Motor neuron (in vitro differentiated cells): ENCODE data around the gene CYTL1. TPM values are rescaled to one million over a fixed set of nuclear protein-coding genes. Genes with fewer than 3 reads are reported as not detected.
"Not testable (repeated sequence)": the region's sequence is repeated elsewhere in the genome, so short reads cannot be mapped to it uniquely, and the experiment has no call there.

Experiments
- ATAC-seq, 8 experiments: fragments of 200-7000 bp; cut with Tn5 transposase; replicated peaks in 6 of 8; 2 replicates each; pipeline ENCODE4 v1.8.0; 2021; ENCODE audit warnings: mild to moderate bottlenecking in 8 of 8, moderate library complexity in 8 of 8
- H3K27ac ChIP-seq, 2 donors: fragments of 250-450 bp; sonication (Bioruptor Pico); 2 replicates each; pipeline ENCODE4 v1.9.0; 2021; ENCODE audit warnings: antibody characterized with exemption in 2 of 2, mild to moderate bottlenecking in 2 of 2, moderate library complexity in 1 of 2
- H3K4me1 ChIP-seq, 2 donors: fragments of 250-450 bp; sonication (Bioruptor Pico); replicated peaks in 1 of 2; 2 replicates each; pipeline ENCODE4 v1.6.1; 2021; ENCODE audit warnings: antibody characterized with exemption in 2 of 2, mild to moderate bottlenecking in 2 of 2, moderate library complexity in 1 of 2
- H3K4me3 ChIP-seq, 5 donors: fragments of 250-450 bp; sonication (Bioruptor Pico); 2 replicates each; pipeline ENCODE4 v1.9.0; 2021; ENCODE audit warnings: antibody characterized with exemption in 5 of 5, mild to moderate bottlenecking in 5 of 5, moderate library complexity in 4 of 5
- WGBS, 10 experiments: fragments of 450-650 bp; shearing (Covaris generic); methylation state at CpG; one replicate each; pipeline ENCODE4 v1.0.0; 2022; 5-methylcytosine and 5-hydroxymethylcytosine counted together
- in situ Hi-C, 9 experiments: fragments of 400-800 bp; cut with MboI; loops; one replicate each; pipeline ENCODE4 v1.15.0; 2021; ENCODE audit warnings: low sequenced_read_pairs in 9 of 9, low pct_unique_long_range_greater_than_20kb in 2 of 9; ENCODE audit not compliant: unreplicated experiment in 9 of 9
- total RNA-seq, 8 experiments: library from RNA; unstranded; fragments of 300-600 nt; gene quantifications; 2 replicates each; pipeline versions ENCODE4 v1.2.3 to v1.2.4, GENCODE V29; 2022

CYTL1 gene, protein sequence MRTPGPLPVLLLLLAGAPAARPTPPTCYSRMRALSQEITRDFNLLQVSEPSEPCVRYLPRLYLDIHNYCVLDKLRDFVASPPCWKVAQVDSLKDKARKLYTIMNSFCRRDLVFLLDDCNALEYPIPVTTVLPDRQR
- 10 to 100 TPM in 3 of 8 experiments, 1 to 10 TPM in 1, under 1 TPM in 2, not detected in 2; 0.22 to 45.2 (median 5.6) TPM for total RNA-seq

DNA sequence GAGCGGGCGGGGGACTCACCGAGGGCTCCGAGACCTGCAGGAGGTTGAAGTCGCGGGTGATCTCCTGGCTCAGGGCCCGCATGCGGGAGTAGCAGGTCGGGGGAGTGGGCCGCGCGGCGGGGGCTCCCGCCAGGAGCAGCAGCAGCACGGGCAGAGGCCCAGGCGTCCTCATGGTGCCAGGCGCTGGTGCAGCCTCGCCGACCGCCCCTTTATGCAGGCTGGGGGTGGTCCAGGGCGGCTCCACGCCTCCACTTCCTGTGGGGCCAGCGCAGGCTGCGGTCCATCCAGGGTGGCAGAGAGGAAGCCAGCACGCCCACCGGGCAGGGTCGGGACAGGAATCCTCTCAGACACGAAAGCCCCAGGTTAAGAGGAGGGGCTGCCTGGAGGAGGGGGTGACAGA is at the start of gene CYTL1:
Gene CYTL1 (minus strand): TSS at position 185 of the 400 bp plus-strand sequence. CDS start 13 bp downstream, at position 172.
- WGBS, 10 experiments = 15 to 49% (median 35%) methylated on average over 4 to 8 of the region's 28 CpGs; no CpG with 5 or more reads in 5 of the 10 experiments
- ATAC-seq = peak in 5 of 8 experiments; percentile 15 to 80 (median 21)
- Histone ChIP-seq H3K4me1 (peaks cover 0 to under 1% of the 10 kb centered on the region in 2 donors), H3K27ac (no peak within 1 kb of the TSS), H3K4me3 (no peak within 1 kb of the TSS)
- in situ Hi-C loops = no loop called here

DNA sequence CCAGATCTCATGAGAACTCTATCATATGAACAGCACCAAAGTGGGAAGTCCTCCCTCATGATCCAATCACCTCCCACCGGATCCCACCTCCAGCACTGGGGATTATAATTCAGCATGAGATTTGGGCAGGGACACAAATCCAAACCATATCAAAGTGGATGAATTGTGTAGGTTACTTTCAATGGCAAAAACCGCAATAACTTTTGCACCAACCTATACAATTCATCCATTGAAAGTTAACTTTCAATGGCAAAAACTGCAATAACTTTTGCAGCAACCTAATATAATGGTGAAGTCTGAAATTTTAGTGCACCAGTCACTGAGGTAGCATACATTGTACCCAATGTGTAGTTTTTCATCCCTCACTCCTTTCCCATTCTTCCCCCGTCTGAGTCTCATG is 48.6 kb upstream of the CYTL1 start:
- Histone ChIP-seq H3K4me1 (no peaks in the 10 kb centered on the region), H3K27ac (no peak overlapping the region), H3K4me3 (no peak overlapping the region)
- in situ Hi-C loops = loop anchor here in 4 of 9 experiments (25.0 kb wide), 2 partner anchors 319 to 719 kb away; no protein-coding TSS in a partner anchor
- no peak for ATAC-seq
- 50 to 100% (median 78%) methylated on average over 1 to 3 of the region's 3 CpGs; no CpG with 5 or more reads in 3 of the 10 experiments for whole genome bisulfite sequencing, 10 experiments

DNA sequence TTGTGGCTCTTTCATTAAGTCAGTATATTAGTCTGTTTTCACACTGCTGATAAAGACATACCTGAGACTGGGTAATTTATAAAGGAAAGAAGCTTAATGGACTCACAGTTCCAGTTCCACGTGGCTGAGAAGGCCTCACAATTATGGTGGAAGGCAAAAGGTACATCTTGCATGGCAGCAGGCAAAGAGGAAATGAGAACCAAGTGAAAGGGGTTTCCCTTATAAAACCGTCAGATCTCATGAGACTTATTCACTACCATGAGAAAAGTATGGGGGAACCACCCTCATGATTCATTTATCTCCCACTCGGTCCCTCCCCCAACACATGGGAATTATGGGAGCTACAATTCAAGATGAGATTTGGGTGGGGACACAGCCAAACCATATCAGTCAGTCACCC is 47.7 kb upstream of the CYTL1 start:
- in situ Hi-C loops = loop anchor here in 4 of 9 experiments (25.0 kb wide), 2 partner anchors 320 to 720 kb away; no protein-coding TSS in a partner anchor
- 20 to 100% (median 56%) methylated on average over 1 to 3 of the region's 3 CpGs; no CpG with 5 or more reads in 2 of the 10 experiments for WGBS, 10 experiments
- H3K4me1 ChIP-seq, H3K27ac ChIP-seq, H3K4me3 ChIP-seq, ATAC-seq: not testable (repeated sequence)

DNA sequence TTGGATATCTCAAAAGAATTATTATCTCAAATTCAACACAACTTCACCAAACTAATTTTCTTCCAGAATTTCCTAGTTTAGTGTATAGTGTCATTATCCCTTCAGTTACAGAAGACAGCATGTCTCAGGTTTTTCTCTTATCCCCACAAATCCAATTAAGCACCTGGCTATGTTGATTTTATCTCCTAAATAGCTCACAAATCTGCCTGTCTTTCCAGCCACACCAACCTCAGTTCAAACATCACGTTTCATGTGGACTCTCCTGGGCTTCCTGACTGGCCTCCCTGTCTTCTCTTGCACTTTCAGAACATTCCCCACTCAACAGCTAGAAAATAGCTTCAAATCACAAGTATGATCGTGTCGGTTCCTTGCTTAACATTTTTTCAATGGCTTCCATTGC is 46.8 kb upstream of the CYTL1 start:
- 0 to 100% (median 72%) methylated on average over 1 to 3 of the region's 3 CpGs; no CpG with 5 or more reads in 2 of the 10 experiments for WGBS, 10 experiments
- ATAC-seq = no peak
- no peaks in the 10 kb centered on the region for H3K4me1 ChIP-seq
- no peak overlapping the region for H3K4me3 ChIP-seq
- H3K27ac ChIP-seq = no peak overlapping the region
- in situ Hi-C loops = loop anchor here in 4 of 9 experiments (25.0 kb wide), 2 partner anchors 321 to 721 kb away; no protein-coding TSS in a partner anchor

DNA sequence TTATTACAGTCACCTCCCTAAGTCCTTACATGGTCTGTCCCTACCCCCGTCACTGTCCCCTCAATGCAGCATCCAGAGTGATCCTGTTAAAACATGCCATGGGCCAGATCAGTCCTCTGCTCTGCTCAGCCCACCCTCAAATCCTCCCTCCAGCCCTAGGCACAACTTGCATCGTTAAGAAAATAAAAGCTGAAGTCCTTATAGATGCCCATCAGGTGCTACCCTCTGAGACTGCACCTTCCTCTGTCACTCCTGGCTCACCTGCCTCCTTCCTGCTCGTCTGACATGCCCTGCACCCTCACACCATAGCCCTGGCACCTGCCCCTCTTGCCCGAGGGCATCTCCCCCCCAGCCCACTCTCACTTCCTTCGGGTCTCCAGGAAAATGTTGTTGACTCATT is 36.2 kb upstream of the CYTL1 start:
- 10 to 100% (median 56%) methylated on average over 1 to 4 of the region's 5 CpGs for WGBS, 10 experiments
- Histone ChIP-seq H3K4me1 (peaks cover 0 to 2% of the 10 kb centered on the region in 2 donors), H3K27ac (no peak overlapping the region), H3K4me3 (no peak overlapping the region)
- in situ Hi-C loops = loop anchor here in 4 of 9 experiments (25.0 kb wide), 2 partner anchors 332 to 732 kb away; no protein-coding TSS in a partner anchor
- no peak for ATAC-seq

DNA sequence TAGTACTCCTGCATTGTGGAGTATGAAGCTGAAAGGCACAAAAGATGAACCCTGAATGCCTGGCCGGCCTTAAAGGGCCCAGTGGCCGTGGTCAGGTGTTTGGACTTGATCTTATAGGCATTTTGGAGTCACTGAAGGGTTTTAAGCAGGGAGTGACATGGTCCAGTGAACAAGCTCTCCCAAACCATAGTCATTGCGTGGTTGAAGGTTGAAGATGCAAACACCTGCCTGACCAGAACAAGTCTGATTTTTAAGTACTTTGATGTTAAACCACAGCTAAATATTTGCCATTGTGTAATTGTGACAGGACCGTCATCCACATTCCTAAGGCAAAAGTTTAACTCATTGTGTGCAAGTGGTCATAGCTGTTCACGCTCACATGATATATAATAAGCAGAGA is 35.3 kb upstream of the CYTL1 start:
- WGBS, 10 experiments = 60 to 100% (median 88%) methylated on average over 1 to 5 of the region's 5 CpGs; no CpG with 5 or more reads in 3 of the 10 experiments

DNA sequence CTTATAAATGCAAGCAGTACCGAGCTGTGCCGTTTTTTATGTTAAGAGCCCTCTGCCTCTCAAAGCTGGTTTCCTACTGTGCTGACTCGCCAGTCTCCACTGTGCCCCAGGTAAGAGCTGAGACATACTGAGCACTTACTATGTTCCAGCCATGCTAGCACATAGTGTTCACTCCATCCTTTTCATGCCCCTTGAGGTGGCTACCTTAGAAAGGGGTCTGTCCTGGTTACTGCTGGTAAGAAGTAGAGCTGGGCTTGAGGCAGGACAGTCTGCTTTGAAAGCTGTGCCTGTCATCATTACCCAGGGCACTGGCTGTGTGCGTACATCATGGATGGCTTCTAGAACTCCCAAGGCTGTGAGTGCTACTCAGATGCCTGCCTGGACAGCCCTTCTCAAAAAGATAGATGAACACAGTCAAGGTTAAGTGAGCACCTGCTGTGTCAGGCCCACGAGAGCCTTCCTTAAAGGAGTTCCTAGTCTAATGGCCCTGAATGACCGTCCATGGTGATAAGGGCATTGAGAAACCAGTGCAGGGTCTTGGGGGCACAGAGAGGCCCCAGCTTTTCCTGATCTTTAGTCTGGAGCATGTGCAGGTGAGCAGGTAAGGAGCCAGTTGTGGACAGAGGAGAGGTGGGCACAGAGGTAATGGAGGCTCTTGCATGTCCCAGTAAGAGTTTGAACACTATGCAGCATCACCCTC is 33.6 kb upstream of the CYTL1 start:
- 8 to 100% (median 69%) methylated on average over 1 to 6 of the region's 6 CpGs; no CpG with 5 or more reads in 3 of the 10 experiments for WGBS, 10 experiments
- no peak for ATAC-seq
- H3K4me1 ChIP-seq = peaks cover 0 to 2% of the 10 kb centered on the region in 2 donors
- in situ Hi-C loops = loop anchor here in 4 of 9 experiments (25.0 kb wide), 2 partner anchors 334 to 734 kb away; no protein-coding TSS in a partner anchor
- H3K4me3 ChIP-seq = no peak overlapping the region
- H3K27ac ChIP-seq = no peak overlapping the region

More for the DNA sequence above, 35.3 kb upstream of the CYTL1 start:
- ATAC-seq = no peak
- peaks cover 0 to 2% of the 10 kb centered on the region in 2 donors for H3K4me1 ChIP-seq
- H3K4me3 ChIP-seq = no peak overlapping the region
- H3K27ac ChIP-seq = no peak overlapping the region
- in situ Hi-C loops = loop anchor here in 4 of 9 experiments (25.0 kb wide), 2 partner anchors 333 to 733 kb away; no protein-coding TSS in a partner anchor

DNA sequence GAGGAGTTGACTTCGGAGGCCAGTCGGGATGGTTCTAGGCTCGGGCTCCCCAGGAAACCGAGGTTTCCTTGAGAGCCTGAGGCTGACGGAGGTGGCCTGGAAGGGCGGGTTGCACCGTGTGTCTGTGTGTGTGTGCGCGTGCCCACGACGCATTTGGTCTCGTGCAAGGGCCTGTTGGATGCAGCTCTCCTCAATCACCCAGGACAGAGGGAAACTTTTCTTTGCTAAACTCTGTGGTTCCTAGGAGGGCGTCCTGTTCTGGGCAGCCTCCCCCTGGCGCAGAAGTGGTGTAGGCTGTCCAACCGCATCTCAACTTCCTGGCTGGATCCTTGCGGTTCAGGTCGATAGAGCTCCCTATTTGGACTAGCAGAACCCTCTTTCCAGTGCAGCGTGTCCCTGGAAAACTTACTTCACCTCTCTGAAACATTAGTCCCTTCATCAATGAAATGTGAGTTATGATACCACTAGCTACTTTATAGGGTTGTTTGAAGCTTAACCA is 33.0 kb upstream of the CYTL1 start:
- in situ Hi-C loops = loop anchor here in 4 of 9 experiments (25.0 kb wide), 2 partner anchors 335 to 735 kb away; no protein-coding TSS in a partner anchor
- peak in 4 of 8 experiments; percentile 3 to 30 (median 17) for ATAC-seq
- Histone ChIP-seq H3K4me3 (peak overlapping the region; percentile 30 to 48 (median 41)), H3K4me1 (peaks cover 0 to 2% of the 10 kb centered on the region in 2 donors), H3K27ac (no peak overlapping the region)
- WGBS, 10 experiments = 18 to 100% (median 52%) methylated on average over 1 to 7 of the region's 18 CpGs; no CpG with 5 or more reads in 3 of the 10 experiments

DNA sequence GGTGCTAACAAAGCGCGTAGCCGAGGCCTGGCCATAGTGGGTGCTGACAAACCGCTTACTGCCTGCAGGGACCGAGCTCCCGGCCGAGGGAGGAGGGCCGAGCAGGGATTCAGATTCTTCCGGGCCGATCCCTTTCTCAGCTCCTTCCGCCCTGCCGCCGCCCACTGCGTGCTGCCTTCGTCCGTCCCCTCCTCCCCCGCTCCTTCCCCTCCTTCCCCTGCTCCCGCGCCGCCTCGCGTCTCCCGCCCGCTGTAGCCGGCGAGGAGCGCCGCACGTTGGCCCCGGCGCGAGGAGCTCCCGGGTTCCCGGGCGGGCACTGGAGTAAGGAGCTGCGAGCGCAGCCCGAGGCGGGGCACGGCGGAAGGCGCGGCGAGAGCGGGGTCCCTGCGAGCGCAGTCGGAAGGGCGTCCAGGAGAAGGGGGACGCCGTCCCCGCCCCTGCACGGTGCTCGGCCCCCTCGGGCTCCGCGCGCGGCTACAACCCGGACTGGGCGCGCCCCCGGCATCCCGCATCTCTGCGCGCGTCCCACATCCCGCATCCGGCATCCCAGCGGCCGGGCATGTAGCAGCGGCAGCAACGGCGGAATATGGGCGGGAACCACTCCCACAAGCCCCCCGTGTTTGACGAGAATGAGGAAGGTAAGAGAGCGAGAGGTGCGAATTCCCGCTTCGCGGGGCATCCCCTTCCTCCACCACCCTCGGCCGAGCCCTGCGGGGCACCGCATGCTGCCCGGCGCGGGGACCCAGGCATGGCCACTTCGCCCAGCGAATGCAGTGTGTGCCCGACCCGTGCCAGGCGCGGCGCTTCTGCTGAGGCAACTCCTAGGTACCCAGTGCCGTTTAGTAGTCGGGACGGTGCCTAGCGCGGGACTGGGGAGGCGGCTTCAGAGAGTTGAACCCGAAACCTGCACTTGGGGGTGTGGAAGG is 32.3 kb upstream of the CYTL1 start, which contains the start of gene STK32B:
Gene STK32B (plus strand): TSS at position 203 of the 926 bp plus-strand sequence.
- Histone ChIP-seq H3K27ac (no peak within 1 kb of the TSS), H3K4me1 (peaks cover 0 to 2% of the 10 kb centered on the region in 2 donors)
- WGBS, 10 experiments = 0% methylated on average over 1 to 4 of the region's 103 CpGs; no CpG with 5 or more reads in 8 of the 10 experiments

DNA sequence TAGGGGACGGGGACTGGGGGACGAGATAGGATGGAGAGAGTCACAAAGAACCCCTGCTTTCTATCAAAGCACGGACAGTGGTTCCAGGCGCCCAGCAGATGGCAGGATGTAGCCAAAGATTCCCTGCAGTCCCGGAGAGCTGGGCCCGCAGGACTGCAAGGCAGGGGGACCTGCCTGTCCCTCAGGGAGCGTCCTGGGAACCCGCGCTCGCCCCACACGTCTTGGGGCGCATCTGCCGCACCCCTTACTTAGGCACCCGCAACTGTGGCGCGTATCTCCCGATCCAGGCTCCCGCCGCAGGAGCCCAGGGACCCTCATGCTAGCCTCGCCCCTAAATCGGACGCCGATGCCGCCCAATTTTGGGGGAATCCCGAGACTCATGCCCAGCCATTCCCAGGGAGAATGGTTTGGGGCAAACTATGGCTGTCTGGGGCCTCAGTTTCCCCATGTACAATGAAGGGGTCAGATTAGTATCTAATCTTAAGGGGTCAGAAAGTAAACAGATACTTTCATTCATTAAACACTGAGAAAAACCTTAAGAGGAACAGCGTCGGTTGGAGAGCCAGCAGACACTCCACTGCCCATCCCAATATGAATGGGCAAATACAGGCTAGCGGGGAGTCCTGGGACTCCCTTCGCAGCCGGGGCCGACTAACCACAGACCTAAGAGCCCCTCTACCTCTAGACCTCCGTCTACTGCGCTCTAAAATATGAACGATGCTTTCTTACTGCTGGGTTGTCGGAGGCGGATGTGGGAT is 31.4 kb upstream of the CYTL1 start:
- ATAC-seq = peak; percentile 38 to 76 (median 72)
- in situ Hi-C loops = loop anchor here in 4 of 9 experiments (25.0 kb wide), 2 partner anchors 337 to 737 kb away; no protein-coding TSS in a partner anchor
- no peak overlapping the region for H3K27ac ChIP-seq

More for the DNA sequence above, 32.3 kb upstream of the CYTL1 start, which contains the start of gene STK32B:
- in situ Hi-C loops = loop anchor here in 4 of 9 experiments (25.0 kb wide), 2 partner anchors 336 to 736 kb away; no protein-coding TSS in a partner anchor
- peak; percentile 82 to 86 (median 84) for ATAC-seq
- H3K4me3 ChIP-seq = peak within 1 kb of the TSS; percentile 30 to 48 (median 41)

DNA sequence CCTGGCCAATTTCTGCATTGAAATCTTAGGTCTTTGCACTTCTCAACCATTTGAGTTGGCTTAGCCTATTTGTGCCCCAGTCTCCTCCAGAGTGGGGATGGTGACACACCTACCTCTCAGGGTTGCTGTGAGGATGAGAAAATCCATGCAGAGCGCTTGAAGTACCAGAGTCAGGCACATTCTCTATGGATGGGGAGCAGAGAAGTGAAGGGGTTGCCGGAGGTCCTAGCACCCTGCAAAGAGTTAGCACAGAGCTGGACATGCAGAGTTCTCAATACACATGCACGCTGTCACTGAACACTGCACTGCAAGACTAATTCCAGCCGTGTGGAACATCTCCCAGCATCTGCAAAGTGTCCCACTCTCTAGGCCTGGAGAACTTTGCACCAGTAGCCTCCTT is 29.5 kb upstream of the CYTL1 start:
- in situ Hi-C loops = loop anchor here in 1 of 9 experiments (25.0 kb wide), 1 partner anchor 739 kb away; no protein-coding TSS in a partner anchor
- Histone ChIP-seq H3K4me3 (no peak overlapping the region), H3K4me1 (peaks cover 0 to 2% of the 10 kb centered on the region in 2 donors), H3K27ac (no peak overlapping the region)
- ATAC-seq = no peak
- WGBS, 10 experiments = 43 to 100% (median 88%) methylated on average over 1 to 2 of the region's 4 CpGs; no CpG with 5 or more reads in 4 of the 10 experiments

More for the DNA sequence above, 31.4 kb upstream of the CYTL1 start:
- WGBS, 10 experiments = 0 to 20% (median 0%) methylated on average over 1 to 6 of the region's 36 CpGs; no CpG with 5 or more reads in 5 of the 10 experiments
- Histone ChIP-seq H3K4me3 (peak overlapping the region; percentile 30 to 48 (median 41)), H3K4me1 (peaks cover 0 to 2% of the 10 kb centered on the region in 2 donors)
